Fibroblast of the aortic adventitia (primary cell): ENCODE results near the gene LRRC4. TPM values are rescaled to one million over a fixed set of nuclear protein-coding genes. Genes with fewer than 3 reads are reported as not detected.

Experiments used
- DNase-seq: peaks from one replicate; pipeline ENCODE4 v3.0.0-alpha.2; 2010; ENCODE audit warnings: low read depth
- H3K4me3 ChIP-seq: 2 replicates; pipeline ENCODE4 v1.5.1; 2011; ENCODE audit warnings: low read depth, mild to moderate bottlenecking, control low read depth, low read length, moderate library complexity
- CTCF ChIP-seq: IDR thresholded peaks from 2 replicates; pipeline ENCODE4 v1.5.1; 2011; ENCODE audit warnings: mild to moderate bottlenecking, low read length, control low read depth, inconsistent platforms; ENCODE audit not compliant: insufficient read depth
- total RNA-seq: library from RNA; depleted of rRNA; stranded (reverse); fragments of >200 nt; gene quantifications from 2 replicates; pipeline ENCODE4 v1.2.3, GENCODE V29; 2012; ENCODE audit warnings: low replicate concordance

The LRRC4 gene
- total RNA-seq, 1 donor = 0.27 TPM

GRCh38 chr7:127988751-127989150 lies 42.5 kb downstream of the LRRC4 start:
- no peak for DNase-seq
- TF ChIP-seq CTCF = no peak
- H3K4me3 ChIP-seq = no peak overlapping the region

GRCh38 chr7:127986581-127987521 lies 44.4 kb downstream of the LRRC4 start:
- peak; percentile 60 for DNase-seq
- no peak for TF ChIP-seq CTCF
- no peak overlapping the region for H3K4me3 ChIP-seq

- peak; percentile 10 for DNase-seq
Measured at GRCh38 chr7:127983804-127984332, 47.4 kb downstream of the LRRC4 start.

GRCh38 chr7:127981965-127982364 lies 49.3 kb downstream of the LRRC4 start:
- no peak overlapping the region for H3K4me3 ChIP-seq
- TF ChIP-seq CTCF = no peak
- no peak for DNase-seq

More at GRCh38 chr7:127983804-127984332, 47.4 kb downstream of the LRRC4 start:
- no peak overlapping the region for H3K4me3 ChIP-seq
- TF ChIP-seq CTCF = no peak

GRCh38 chr7:127980901-127981300 lies 50.3 kb downstream of the LRRC4 start:
- H3K4me3 ChIP-seq = no peak overlapping the region
- no peak for TF ChIP-seq CTCF
- no peak for DNase-seq

GRCh38 chr7:127979728-127980126 lies 51.5 kb downstream of the LRRC4 start:
- TF ChIP-seq CTCF = no peak
- no peak overlapping the region for H3K4me3 ChIP-seq
- DNase-seq = no peak
